Colonic mucosa (tissue), 4 donors: Measurements from ENCODE around the gene CTDP1. TPM values are rescaled to one million over a fixed set of nuclear protein-coding genes. Genes with fewer than 3 reads are reported as not detected.

ENCODE experiments used
- DNase-seq: peaks from one replicate; pipeline ENCODE4 v3.0.0-alpha.2; 2020
- H3K27ac ChIP-seq: fragments of 200-600 bp; one replicate; pipeline ENCODE4 v1.8.0; 2021
- H3K27me3 ChIP-seq: fragments of 200-600 bp; one replicate; pipeline ENCODE4 v1.8.0; 2021
- H3K36me3 ChIP-seq: fragments of 200-600 bp; one replicate; pipeline ENCODE4 v1.8.0; 2021
- H3K4me1 ChIP-seq: fragments of 200-600 bp; one replicate; pipeline ENCODE4 v1.8.0; 2021; ENCODE audit warnings: mild to moderate bottlenecking
- H3K4me3 ChIP-seq: fragments of 200-600 bp; one replicate; pipeline ENCODE4 v1.8.0; 2021
- H3K9ac ChIP-seq, 2 donors: one replicate each; pipeline ENCODE4 v1.7.0; 2013; ENCODE audit warnings: control low read depth in 2 of 2, low read depth in 2 of 2, low read length in 2 of 2
- H3K9me3 ChIP-seq: fragments of 200-600 bp; one replicate; pipeline ENCODE4 v1.8.0; 2021
- CTCF ChIP-seq: fragments of 200-600 bp; IDR thresholded peaks from one replicate; pipeline ENCODE4 v1.8.0; 2022; ENCODE audit warnings: antibody characterized with exemption, mild to moderate bottlenecking
- intact Hi-C: fragments of 100-400 bp; cut with DNase I; formaldehyde crosslinking; loops from one replicate; pipeline ENCODE4 v1.14.1; 2022
- total RNA-seq, 2 donors: library from RNA; stranded (reverse); fragmentation: NEBNext Ultra II Directional in 1 of 2; extraction: Animal tissue kit (Norgen Biotek cat#: 25700) in 1 of 2; gene quantifications; one replicate each; pipeline ENCODE4 v1.2.1, GENCODE V29; 2021
- donor health status: healthy.
- donor health status: DM: no; HTN: no; CAD: no.
- donor health status: DM: no; HTN: no; CAD: no.

The CTDP1 gene
- total RNA-seq, 2 donors from 2014 or later: 34.7 to 36.9 TPM

GRCh38 chr18:79647307-79647706, 32.3 kb upstream of the CTDP1 start:
- H3K4me1 ChIP-seq: no peaks in the 10 kb centered on the region
- no peak for DNase-seq
- H3K36me3 ChIP-seq: no peaks in the 10 kb centered on the region
- H3K9me3 ChIP-seq: no peaks in the 10 kb centered on the region
- TF ChIP-seq CTCF: no peak
- H3K27ac ChIP-seq: no peak overlapping the region
- no peak overlapping the region for H3K9ac ChIP-seq
- intact Hi-C loops: no loop called here
- H3K4me3 ChIP-seq: no peak overlapping the region
- H3K27me3 ChIP-seq: no peaks in the 10 kb centered on the region

GRCh38 chr18:79650959-79651358, 28.6 kb upstream of the CTDP1 start:
- Histone ChIP-seq H3K4me3 (no peak overlapping the region), H3K4me1 (no peaks in the 10 kb centered on the region), H3K36me3 (no peaks in the 10 kb centered on the region), H3K9me3 (no peaks in the 10 kb centered on the region), H3K27me3 (no peaks in the 10 kb centered on the region), H3K27ac (no peak overlapping the region), H3K9ac (no peak overlapping the region)
- TF ChIP-seq CTCF: no peak
- intact Hi-C loops: no loop called here
- no peak for DNase-seq

- Histone ChIP-seq H3K27ac (no peak overlapping the region), H3K4me3 (no peak overlapping the region), H3K36me3 (no peaks in the 10 kb centered on the region), H3K9me3 (no peaks in the 10 kb centered on the region), H3K27me3 (no peaks in the 10 kb centered on the region), H3K9ac (no peak overlapping the region), H3K4me1 (no peaks in the 10 kb centered on the region)
- intact Hi-C loops: no loop called here
- no peak for TF ChIP-seq CTCF
- DNase-seq: no peak
Measured at GRCh38 chr18:79657342-79657996, 22.1 kb upstream of the CTDP1 start.

- Histone ChIP-seq H3K9ac (no peak overlapping the region), H3K27ac (no peak overlapping the region), H3K27me3 (no peaks in the 10 kb centered on the region), H3K4me1 (no peaks in the 10 kb centered on the region), H3K4me3 (no peak overlapping the region), H3K9me3 (no peaks in the 10 kb centered on the region), H3K36me3 (no peaks in the 10 kb centered on the region)
- intact Hi-C loops: no loop called here
- DNase-seq: no peak
- no peak for TF ChIP-seq CTCF
Measured at GRCh38 chr18:79658366-79658765, 21.2 kb upstream of the CTDP1 start.

- H3K36me3 ChIP-seq: no peaks in the 10 kb centered on the region
- H3K9me3 ChIP-seq: no peaks in the 10 kb centered on the region
- no peak for DNase-seq
- no peaks in the 10 kb centered on the region for H3K4me1 ChIP-seq
- no peak overlapping the region for H3K9ac ChIP-seq
- no peak overlapping the region for H3K27ac ChIP-seq
- H3K27me3 ChIP-seq: no peaks in the 10 kb centered on the region
- intact Hi-C loops: no loop called here
- TF ChIP-seq CTCF: no peak
- H3K4me3 ChIP-seq: no peak overlapping the region
Measured at GRCh38 chr18:79659733-79660132, 19.9 kb upstream of the CTDP1 start.
